Amygdala (tissue), 56 donors: ENCODE results near the gene ZNF808.
"Not testable (repeated sequence)": the region's sequence is repeated elsewhere in the genome, so short reads cannot be mapped to it uniquely, and the experiment has no call there.

Experiments used
- DNase-seq, 56 donors: peaks; one replicate each; lab custom pipeline; 2025; lab: John Stamatoyannopoulos, UW

Gene ZNF808

GRCh38 chr19:52527134-52527955 lies at the start of gene ZNF808:
TSS of gene ZNF808 (plus strand) at chr19:52527668. CDS start at chr19:52543285, 15,617 bp downstream.
- peak; percentile 28 to 93 (median 86) for DNase-seq

GRCh38 chr19:52484111-52484743 lies 43.2 kb upstream of the ZNF808 start:
- not testable (repeated sequence) for DNase-seq

- not testable (repeated sequence) for DNase-seq
Observed at GRCh38 chr19:52485064-52485463, 42.4 kb upstream of the ZNF808 start.

- not testable (repeated sequence) for DNase-seq
Observed at GRCh38 chr19:52485561-52486240, 41.8 kb upstream of the ZNF808 start.

- DNase-seq, result no peak
Observed at GRCh38 chr19:52492201-52492993, 35.1 kb upstream of the ZNF808 start.

- DNase-seq, result no peak
Observed at GRCh38 chr19:52492994-52493470, 34.4 kb upstream of the ZNF808 start.

- DNase-seq, result no peak
Observed at GRCh38 chr19:52494518-52494917, 33.0 kb upstream of the ZNF808 start.

- DNase-seq, result no peak
Observed at GRCh38 chr19:52498571-52498970, 28.9 kb upstream of the ZNF808 start.

- not testable (repeated sequence) for DNase-seq
Observed at GRCh38 chr19:52500474-52500873, 27.0 kb upstream of the ZNF808 start.

- DNase-seq, result not testable (repeated sequence)
Observed at GRCh38 chr19:52500991-52501390, 26.5 kb upstream of the ZNF808 start.

GRCh38 chr19:52507266-52507665 lies 20.2 kb upstream of the ZNF808 start:
- no peak for DNase-seq

- DNase-seq, result no peak
Observed at GRCh38 chr19:52516191-52516590, 11.3 kb upstream of the ZNF808 start.

GRCh38 chr19:52518646-52519045 lies 8.8 kb upstream of the ZNF808 start:
- no peak for DNase-seq

- not testable (repeated sequence) for DNase-seq
Observed at GRCh38 chr19:52519175-52519574, 8.3 kb upstream of the ZNF808 start.

GRCh38 chr19:52520013-52520412 lies 7.5 kb upstream of the ZNF808 start:
- no peak for DNase-seq

GRCh38 chr19:52522551-52522950 lies 4.9 kb upstream of the ZNF808 start:
- no peak for DNase-seq

- DNase-seq, result no peak
Observed at GRCh38 chr19:52524086-52524485, 3.4 kb upstream of the ZNF808 start.

GRCh38 chr19:52527956-52528351 lies 486 bp downstream of the ZNF808 start:
- DNase-seq, result peak in 13 of 56 donors; percentile 4 to 27 (median 22)

GRCh38 chr19:52532480-52532879 lies 5.0 kb downstream of the ZNF808 start:
- no peak for DNase-seq

- DNase-seq, result no peak
Observed at GRCh38 chr19:52533901-52534300, 6.4 kb downstream of the ZNF808 start.
